K562 (cell line): Measurements from ENCODE around the gene POLR2M.

ENCODE experiments used
- CTCF ChIP-seq, 3 experiments: IDR thresholded peaks in 2 of 3; conservative IDR thresholded peaks in 1 of 3; 2 replicates each; pipeline ENCODE4 v1.5.1; 2011 to 2012; ENCODE audit warnings: low read length in 3 of 3, mild to moderate bottlenecking in 3 of 3, control low read depth in 2 of 3, improper control_type of control experiment in 1 of 3, inconsistent platforms in 1 of 3, low read depth in 1 of 3, mixed read lengths in 1 of 3, moderate library complexity in 1 of 3; ENCODE audit not compliant: insufficient read depth in 2 of 3
- CXXC5 ChIP-seq: fragments of 250-450 bp; sonication (Bioruptor Pico); IDR thresholded peaks from 2 replicates; pipeline ENCODE4 v1.8.0; 2022; ENCODE audit warnings: inconsistent platforms, mild to moderate bottlenecking, moderate library complexity
- EP300 ChIP-seq: IDR thresholded peaks from 2 replicates; pipeline ENCODE4 v1.6.1; 2012; ENCODE audit warnings: low read length, improper control_type of control experiment
- EZH2 ChIP-seq: IDR thresholded peaks from 2 replicates; pipeline ENCODE4 v1.6.1; 2012; ENCODE audit warnings: low read depth, mild to moderate bottlenecking, inconsistent platforms, low read length, borderline replicate concordance
- FOXO4 ChIP-seq: fragments of 450-650 bp; formaldehyde crosslinking; IDR thresholded peaks from 2 replicates; pipeline ENCODE4 v1.4.0; 2020; ENCODE audit warnings: mild to moderate bottlenecking, moderate library complexity
- SMAD4 ChIP-seq: fragments of 250-450 bp; sonication (Bioruptor Pico); conservative IDR thresholded peaks from 2 replicates; pipeline ENCODE4 v1.8.0; 2021; ENCODE audit warnings: inconsistent platforms, mild to moderate bottlenecking, moderate library complexity
- ZBTB33 ChIP-seq: sonication (generic); formaldehyde crosslinking; IDR thresholded peaks from 2 replicates; pipeline ENCODE4 v1.8.1; 2023; ENCODE audit warnings: mild to moderate bottlenecking, missing genetic modification reagents
- ZHX1 ChIP-seq: fragments of 150-350 bp; conservative IDR thresholded peaks from 2 replicates; pipeline ENCODE4 v1.6.1; 2014; ENCODE audit warnings: low read length

- TF ChIP-seq SMAD4 (CRISPR knock-in tag) (no peak), EP300 (no peak), CTCF (IDR thresholded peaks at IDR 0.05 in 2 of 3, conservative IDR thresholded peaks at IDR 0.05 in 1 of 3; ENCODE audit: insufficient read depth in 2 of 3, low read depth in 1 of 3, low read length in 3 of 3) (no peak), EZH2 (no peak), FOXO4 (no peak), ZBTB33 (CRISPR knock-in tag) (no peak), ZHX1 (no peak), CXXC5 (no peak)
These were observed 19.9 kb upstream of the POLR2M start for GRCh38 chr15:57686657-57687056.
